Natural killer cell (primary cell): ENCODE data around the gene FAM120C. TPM values are rescaled to one million over a fixed set of nuclear protein-coding genes. Genes with fewer than 3 reads are reported as not detected.

Experiments used
- ATAC-seq, 3 donors: fragments of 150-1000 bp in 2 of 3; fragments of 200-7000 bp in 1 of 3; cut with Tn5 transposase; 1 replicate in 1 of 3; 2 replicates in 2 of 3; pipeline ENCODE4 v1.10.0; 2021; ENCODE audit warnings: mild to moderate bottlenecking in 2 of 3, moderate library complexity in 2 of 3
- DNase-seq, 2 donors: peaks; one replicate each; pipeline versions ENCODE4 v3.0.0 to v3.0.0-alpha.2; 2013 to 2021; ENCODE audit warnings: mixed read lengths in 1 of 2
- H3K27ac ChIP-seq: one replicate; pipeline ENCODE4 v1.5.1; 2013; ENCODE audit warnings: mild to moderate bottlenecking, low read length
- H3K27me3 ChIP-seq: one replicate; pipeline ENCODE4 v1.6.1; 2013; ENCODE audit warnings: low read length; ENCODE audit not compliant: control insufficient read depth, insufficient read depth
- H3K36me3 ChIP-seq: one replicate; pipeline ENCODE4 v1.6.1; 2013; ENCODE audit warnings: low read length; ENCODE audit not compliant: control insufficient read depth, insufficient read depth
- H3K4me1 ChIP-seq: one replicate; pipeline ENCODE4 v1.6.1; 2013; ENCODE audit warnings: low read length; ENCODE audit not compliant: control insufficient read depth, insufficient read depth
- H3K4me3 ChIP-seq: one replicate; pipeline ENCODE4 v1.5.1; 2013; ENCODE audit warnings: low read length
- H3K9me3 ChIP-seq: one replicate; pipeline ENCODE4 v1.6.1; 2013; ENCODE audit warnings: low read length; ENCODE audit not compliant: control insufficient read depth, insufficient read depth
- H3K27ac Mint-ChIP-seq, 2 donors: one replicate each; pipeline ENCODE4 v1.8.0; 2022; ENCODE audit warnings: mild to moderate bottlenecking in 2 of 2, mixed read lengths in 2 of 2, moderate library complexity in 1 of 2
- H3K27me3 Mint-ChIP-seq, 2 donors: one replicate each; pipeline ENCODE4 v1.8.0; 2022; ENCODE audit warnings: low read depth in 2 of 2, mixed read lengths in 2 of 2
- H3K36me3 Mint-ChIP-seq: one replicate; pipeline ENCODE4 v1.8.0; 2022; ENCODE audit warnings: mixed read lengths
- H3K4me1 Mint-ChIP-seq, 2 donors: one replicate each; pipeline ENCODE4 v1.8.0; 2022; ENCODE audit warnings: mixed read lengths in 2 of 2
- H3K4me3 Mint-ChIP-seq: one replicate; pipeline ENCODE4 v1.8.0; 2022; ENCODE audit warnings: mild to moderate bottlenecking, moderate library complexity, mixed read lengths
- H3K9me3 Mint-ChIP-seq, 2 donors: one replicate each; pipeline ENCODE4 v1.8.0; 2022; ENCODE audit warnings: mixed read lengths in 2 of 2
- WGBS: methylation state at CpG from one replicate; pipeline ENCODE4 v1.1.7; 2013; ENCODE audit warnings: missing lambda C conversion rate; ENCODE audit not compliant: insufficient coverage; 5-methylcytosine and 5-hydroxymethylcytosine counted together
- intact Hi-C: fragments of 100-400 bp; cut with micrococcal nuclease; formaldehyde crosslinking; loops from one replicate; pipeline ENCODE4 v1.14.2; 2022
- total RNA-seq, 4 donors: library from RNA; stranded (reverse); fragments of 120-200 nt in 1 of 4; gene quantifications; one replicate each; pipeline versions ENCODE4 v1.2.3 to v1.2.4, GENCODE V29; 2013 to 2022
- TF ChIP-seq, protein P1 (sequence below): fragments of 200-600 bp; IDR thresholded peaks from one replicate; pipeline ENCODE4 v1.8.0; 2022; ENCODE audit warnings: antibody characterized with exemption

The FAM120C gene
- total RNA-seq, 3 donors from 2014 or later (not counting 1 experiment from before 2014, with no cell fraction given): 9.5 to 15.4 (median 11.8) TPM

DNA sequence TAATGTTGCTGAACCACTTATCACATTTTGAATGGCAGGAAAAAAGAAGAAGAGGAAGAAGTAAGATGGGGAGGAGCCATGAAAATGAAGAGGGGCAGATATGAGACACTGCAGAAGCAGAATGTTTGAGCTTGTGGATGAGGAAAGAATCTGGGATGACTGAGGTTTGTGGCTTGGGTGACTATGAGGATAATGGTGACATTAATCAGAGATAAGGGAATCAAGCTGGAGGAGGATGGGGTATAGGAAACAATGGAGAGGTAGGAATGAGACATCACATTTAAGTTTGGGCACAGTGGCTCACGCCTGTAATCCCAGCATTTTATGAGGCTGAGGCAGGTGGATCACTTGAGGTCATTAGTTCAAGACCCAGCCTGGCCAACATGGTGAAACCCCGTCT lies 119.7 kb downstream of the FAM120C start:
- H3K27me3 Mint-ChIP-seq: no peaks in the 10 kb centered on the region
- H3K27ac Mint-ChIP-seq: no peak overlapping the region
- intact Hi-C loops: no loop called here
- Histone ChIP-seq H3K27me3 (no peaks in the 10 kb centered on the region), H3K4me1 (no peaks in the 10 kb centered on the region), H3K9me3 (no peaks in the 10 kb centered on the region), H3K4me3 (no peak overlapping the region), H3K36me3 (no peaks in the 10 kb centered on the region), H3K27ac (no peak overlapping the region)
- no peak for ATAC-seq
- H3K4me1 Mint-ChIP-seq: no peaks in the 10 kb centered on the region
- WGBS: 87% methylated on average over 2 of the region's 2 CpGs
- TF ChIP-seq, protein P1, sequence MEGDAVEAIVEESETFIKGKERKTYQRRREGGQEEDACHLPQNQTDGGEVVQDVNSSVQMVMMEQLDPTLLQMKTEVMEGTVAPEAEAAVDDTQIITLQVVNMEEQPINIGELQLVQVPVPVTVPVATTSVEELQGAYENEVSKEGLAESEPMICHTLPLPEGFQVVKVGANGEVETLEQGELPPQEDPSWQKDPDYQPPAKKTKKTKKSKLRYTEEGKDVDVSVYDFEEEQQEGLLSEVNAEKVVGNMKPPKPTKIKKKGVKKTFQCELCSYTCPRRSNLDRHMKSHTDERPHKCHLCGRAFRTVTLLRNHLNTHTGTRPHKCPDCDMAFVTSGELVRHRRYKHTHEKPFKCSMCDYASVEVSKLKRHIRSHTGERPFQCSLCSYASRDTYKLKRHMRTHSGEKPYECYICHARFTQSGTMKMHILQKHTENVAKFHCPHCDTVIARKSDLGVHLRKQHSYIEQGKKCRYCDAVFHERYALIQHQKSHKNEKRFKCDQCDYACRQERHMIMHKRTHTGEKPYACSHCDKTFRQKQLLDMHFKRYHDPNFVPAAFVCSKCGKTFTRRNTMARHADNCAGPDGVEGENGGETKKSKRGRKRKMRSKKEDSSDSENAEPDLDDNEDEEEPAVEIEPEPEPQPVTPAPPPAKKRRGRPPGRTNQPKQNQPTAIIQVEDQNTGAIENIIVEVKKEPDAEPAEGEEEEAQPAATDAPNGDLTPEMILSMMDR: no peak
- no peaks in the 10 kb centered on the region for H3K9me3 Mint-ChIP-seq
- H3K36me3 Mint-ChIP-seq: no peaks in the 10 kb centered on the region
- H3K4me3 Mint-ChIP-seq: no peak overlapping the region
- DNase-seq: no peak

DNA sequence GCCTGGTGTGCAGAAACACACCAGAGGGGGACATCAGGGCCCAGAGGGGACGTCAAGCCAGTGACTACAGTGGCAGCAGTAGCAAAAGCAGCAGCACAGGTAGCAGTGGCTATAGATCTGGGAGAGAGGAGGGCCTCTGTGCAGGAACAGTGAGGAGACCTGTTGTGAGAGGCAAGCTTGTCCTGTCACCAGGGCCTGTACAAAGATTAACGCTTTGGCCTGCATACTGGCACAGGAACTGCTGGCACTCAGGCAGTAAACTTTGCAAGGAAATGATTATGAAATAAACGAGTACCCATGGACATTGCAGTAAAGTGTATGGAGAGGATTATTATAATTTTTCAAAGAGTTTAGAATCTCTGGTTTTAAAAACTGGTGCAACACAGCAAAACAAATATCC lies 133.3 kb downstream of the FAM120C start:
- Mint-ChIP-seq H3K27ac (no peak overlapping the region), H3K4me3 (no peak overlapping the region), H3K9me3 (no peaks in the 10 kb centered on the region), H3K36me3 (no peaks in the 10 kb centered on the region), H3K4me1 (no peaks in the 10 kb centered on the region), H3K27me3 (no peaks in the 10 kb centered on the region)
- Histone ChIP-seq H3K36me3 (no peaks in the 10 kb centered on the region), H3K4me1 (peaks cover 7% of the 10 kb centered on the region), H3K4me3 (no peak overlapping the region), H3K9me3 (no peaks in the 10 kb centered on the region), H3K27me3 (no peaks in the 10 kb centered on the region), H3K27ac (no peak overlapping the region)
- ATAC-seq: no peak
- 56% methylated on average over 3 of the region's 3 CpGs for WGBS
- intact Hi-C loops: loop anchor here (10.0 kb wide), 1 partner anchor 395 kb away; the partner anchor contains the start of gene TSR2
- DNase-seq: no peak
- TF ChIP-seq, protein P1: no peak

DNA sequence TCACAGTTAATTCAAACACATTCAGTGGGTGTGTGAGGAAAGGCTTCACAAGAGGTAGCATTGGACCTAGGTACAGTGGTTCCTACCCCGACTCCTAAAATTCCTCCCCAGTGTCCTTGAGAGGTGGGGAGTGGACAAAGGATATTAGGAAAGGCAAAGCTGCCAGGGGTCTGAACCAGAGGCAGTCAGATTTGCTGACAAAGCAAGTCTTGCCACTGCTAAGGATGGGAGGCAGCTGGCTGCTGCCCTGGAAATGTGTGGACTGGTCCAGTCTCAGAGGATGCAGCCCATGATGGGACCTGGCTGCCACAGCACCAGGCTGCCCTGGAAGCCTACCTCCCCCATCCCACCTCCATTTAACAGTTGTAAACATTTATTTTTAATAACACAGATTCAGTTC lies 134.6 kb downstream of the FAM120C start:
- H3K27me3 ChIP-seq: no peaks in the 10 kb centered on the region
- no CpG with 5 or more reads among the region's 1 CpG for WGBS
- H3K27me3 Mint-ChIP-seq: no peaks in the 10 kb centered on the region
- no peak overlapping the region for H3K27ac ChIP-seq
- H3K27ac Mint-ChIP-seq: no peak overlapping the region
- H3K4me3 Mint-ChIP-seq: no peak overlapping the region
- H3K4me1 ChIP-seq: peaks cover 8% of the 10 kb centered on the region
- peaks cover 2 to 3% of the 10 kb centered on the region in 2 donors for H3K4me1 Mint-ChIP-seq
- H3K9me3 ChIP-seq: no peaks in the 10 kb centered on the region
- intact Hi-C loops: loop anchor here (10.0 kb wide), 1 partner anchor 396 kb away; the partner anchor contains the start of gene TSR2
- DNase-seq (no peak), ATAC-seq (no peak)
- TF ChIP-seq, protein P1: no peak
- no peaks in the 10 kb centered on the region for H3K36me3 ChIP-seq
- H3K36me3 Mint-ChIP-seq: no peaks in the 10 kb centered on the region
- H3K4me3 ChIP-seq: no peak overlapping the region
- H3K9me3 Mint-ChIP-seq: no peaks in the 10 kb centered on the region

DNA sequence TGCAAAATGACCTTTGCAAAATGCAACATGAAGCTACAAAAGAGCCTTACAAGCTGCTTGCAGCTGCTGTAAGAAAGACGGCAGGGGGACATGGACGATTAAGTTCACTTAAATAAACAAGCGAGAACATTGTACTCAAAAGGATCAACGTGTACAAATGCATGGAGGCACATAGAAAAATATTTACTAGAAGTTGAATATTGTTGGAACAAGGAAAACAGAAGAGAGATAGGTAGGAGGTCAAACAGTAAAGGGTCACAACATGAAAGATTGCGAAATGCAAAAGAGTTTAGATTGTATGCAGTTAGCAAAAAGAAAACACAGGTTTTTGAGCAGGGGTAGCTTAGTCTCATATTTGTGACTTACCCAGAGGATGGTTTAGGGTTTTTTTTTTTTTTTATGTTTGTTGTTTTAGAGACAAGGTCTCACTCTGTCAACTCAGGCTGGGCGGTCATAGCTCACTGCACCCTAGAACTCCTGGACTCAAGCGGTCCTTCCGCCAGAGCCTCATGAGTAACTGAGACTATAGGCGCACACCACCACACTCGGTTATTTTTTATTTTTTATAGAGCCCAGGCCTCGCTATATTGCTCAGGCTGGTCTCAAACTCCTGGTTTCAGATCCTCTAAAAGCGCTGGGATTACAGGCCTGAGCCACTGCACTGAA lies 137.4 kb downstream of the FAM120C start:
- no peaks in the 10 kb centered on the region for H3K27me3 ChIP-seq
- H3K27ac ChIP-seq: peak overlapping the region; percentile 92
- no peaks in the 10 kb centered on the region for H3K27me3 Mint-ChIP-seq
- no peaks in the 10 kb centered on the region for H3K9me3 ChIP-seq
- intact Hi-C loops: loop anchor here (2.0 to 10.0 kb wide), 2 partner anchors 361 to 399 kb away; partner anchors contain the start of gene TSR2
- H3K36me3 ChIP-seq: peaks cover 4% of the 10 kb centered on the region
- no peak overlapping the region for H3K4me3 Mint-ChIP-seq
- H3K27ac Mint-ChIP-seq: peak overlapping the region; percentile 91 to 94
- WGBS: 96% methylated on average over 12 of the region's 12 CpGs
- no peaks in the 10 kb centered on the region for H3K9me3 Mint-ChIP-seq
- peaks cover 18% of the 10 kb centered on the region for H3K4me1 ChIP-seq
- no peaks in the 10 kb centered on the region for H3K36me3 Mint-ChIP-seq
- no peak for ATAC-seq
- TF ChIP-seq, protein P1: no peak
- peaks cover 7 to 8% of the 10 kb centered on the region in 2 donors for H3K4me1 Mint-ChIP-seq
- no peak for DNase-seq
- H3K4me3 ChIP-seq: no peak overlapping the region
